ENCODE data around the gene BCL2L15.
A peak's percentile ranks its signal among the peaks of the same experiment; 100 is the strongest.

BCL2L15 gene

GRCh38 chr1:113905435-113905861 is 18.1 kb upstream of the BCL2L15 start:
- DNase-seq (ENCODE audit: low read depth, low spot score), result no peak

GRCh38 chr1:113904674-113905434 is 17.5 kb upstream of the BCL2L15 start, which contains the start of the genes AP4B1 and DCLRE1B:
AP4B1 (minus strand) TSS chr1:113904799; CDS start chr1:113904717, 82 bp downstream.
DCLRE1B (plus strand) TSS chr1:113905326; CDS start chr1:113905587, 261 bp downstream.
- peak; percentile 99 for DNase-seq (ENCODE audit: low read depth, low spot score)

- DNase-seq (ENCODE audit: low read depth, low spot score), result no peak
Measured at GRCh38 chr1:113904293-113904673, 16.9 kb upstream of the BCL2L15 start.

DNA sequence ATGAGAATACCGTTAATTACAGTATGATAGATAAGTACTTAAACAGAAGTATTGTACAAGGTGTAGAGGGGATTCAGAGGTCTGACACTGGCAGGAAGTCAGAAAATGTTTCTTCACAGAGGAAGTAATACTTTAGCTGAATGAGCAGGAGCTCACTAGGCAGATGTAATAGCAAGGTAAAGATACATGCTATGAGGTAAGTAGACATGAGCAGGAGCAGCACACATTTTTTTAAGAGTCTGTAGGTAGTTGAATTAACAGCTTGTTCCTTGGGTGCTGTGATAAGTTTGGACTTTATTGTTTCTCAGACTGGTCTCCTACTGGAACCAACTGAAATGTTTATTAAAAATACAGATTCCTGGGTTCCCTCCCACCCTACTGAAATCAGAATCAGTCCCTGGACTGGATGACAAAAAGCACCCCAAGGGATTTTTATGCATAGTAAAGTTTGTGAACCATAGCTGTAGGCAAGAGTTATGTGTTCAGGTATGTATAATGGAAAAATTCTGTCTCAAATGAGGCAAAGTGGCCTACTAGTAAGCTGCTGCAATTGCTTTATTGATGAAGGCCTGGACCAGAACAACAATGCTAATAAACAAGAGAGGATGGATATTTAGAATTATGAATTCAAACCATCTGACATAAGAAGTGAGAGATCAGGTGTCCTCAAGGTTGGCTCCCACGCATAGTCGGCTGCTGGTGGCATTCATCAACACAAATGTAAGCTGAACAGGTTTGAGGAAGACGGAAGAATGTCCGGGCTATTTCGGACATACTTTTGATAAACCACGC is 16.3 kb upstream of the BCL2L15 start:
- DNase-seq (ENCODE audit: low read depth, low spot score), result no peak

- no peak for DNase-seq (ENCODE audit: low read depth, low spot score)
Measured at GRCh38 chr1:113901191-113901590, 13.8 kb upstream of the BCL2L15 start.

- no peak for DNase-seq (ENCODE audit: low read depth, low spot score)
Measured at GRCh38 chr1:113899111-113899510, 11.7 kb upstream of the BCL2L15 start.

GRCh38 chr1:113898241-113898814 is 10.9 kb upstream of the BCL2L15 start:
- DNase-seq (ENCODE audit: low read depth, low spot score), result no peak

DNA sequence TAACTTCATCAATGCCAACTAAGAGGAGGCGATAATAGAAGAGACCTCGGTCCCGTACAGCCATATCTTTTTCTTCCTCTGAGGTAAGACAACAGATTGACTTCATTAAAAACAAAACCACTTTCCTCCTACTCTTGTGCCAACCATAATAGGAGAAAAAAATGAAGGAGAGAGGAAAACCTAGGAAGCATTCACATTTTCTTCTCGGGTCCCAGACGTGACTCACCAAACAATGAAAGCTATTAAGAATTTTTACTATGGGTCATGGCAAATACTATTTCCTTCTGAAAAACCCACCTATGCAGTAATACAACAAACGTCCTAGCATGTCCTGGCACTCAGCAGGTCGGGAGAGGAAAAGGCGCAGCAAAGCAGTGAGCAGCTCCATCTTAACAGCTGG is 8.6 kb upstream of the BCL2L15 start:
- no peak for DNase-seq (ENCODE audit: low read depth, low spot score)

DNA sequence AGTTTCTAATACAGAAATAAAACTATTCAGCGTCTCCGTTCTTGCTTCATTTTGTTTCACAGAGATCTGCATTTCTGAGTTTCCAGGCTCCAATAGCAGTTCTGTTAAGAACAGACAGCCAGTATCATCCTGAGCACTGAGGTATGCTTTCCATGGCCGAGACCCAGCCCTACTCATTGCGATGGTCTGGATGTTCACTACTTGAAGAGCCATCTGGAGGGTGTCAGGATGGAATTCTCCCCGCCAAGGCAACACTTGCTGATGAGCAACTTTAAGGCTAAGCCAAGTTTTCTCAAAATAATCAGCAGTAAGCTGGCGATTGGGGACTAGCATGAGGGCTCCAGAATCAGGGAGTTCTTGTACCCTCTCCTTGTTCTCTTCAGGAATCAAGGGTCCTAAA is 7.7 kb upstream of the BCL2L15 start:
- DNase-seq (ENCODE audit: low read depth, low spot score), result no peak

GRCh38 chr1:113893267-113893666 is 5.9 kb upstream of the BCL2L15 start:
- DNase-seq (ENCODE audit: low read depth, low spot score), result no peak

GRCh38 chr1:113891631-113892220 is 4.3 kb upstream of the BCL2L15 start:
- DNase-seq (ENCODE audit: low read depth, low spot score), result no peak

- no peak for DNase-seq (ENCODE audit: low read depth, low spot score)
Measured at GRCh38 chr1:113890816-113891215, 3.4 kb upstream of the BCL2L15 start.

GRCh38 chr1:113886417-113887401 is 672 bp downstream of the BCL2L15 start:
- DNase-seq (ENCODE audit: low read depth, low spot score), result no peak

DNA sequence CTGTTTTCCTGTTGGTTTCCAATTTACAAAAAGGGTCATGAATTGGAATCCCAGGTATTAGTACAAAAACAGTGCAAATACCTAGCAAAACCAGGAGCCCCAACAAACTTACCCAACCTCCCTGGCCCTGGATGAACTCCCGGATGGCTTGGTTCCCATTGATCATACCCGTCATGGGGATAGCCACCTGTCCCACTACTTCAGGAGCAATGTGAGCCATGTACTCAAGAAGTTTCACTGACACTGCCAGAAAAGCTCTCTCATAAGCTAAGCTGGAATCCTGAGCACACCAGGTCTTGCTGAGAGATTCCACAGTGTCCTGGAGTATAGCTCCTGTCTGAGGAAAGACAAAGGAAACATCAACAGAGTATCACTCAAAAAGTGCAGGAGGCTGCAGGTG is 5.7 kb downstream of the BCL2L15 start:
- no peak for DNase-seq (ENCODE audit: low read depth, low spot score)

GRCh38 chr1:113879739-113880038 is 7.7 kb downstream of the BCL2L15 start:
- no peak for DNase-seq (ENCODE audit: low read depth, low spot score)

DNA sequence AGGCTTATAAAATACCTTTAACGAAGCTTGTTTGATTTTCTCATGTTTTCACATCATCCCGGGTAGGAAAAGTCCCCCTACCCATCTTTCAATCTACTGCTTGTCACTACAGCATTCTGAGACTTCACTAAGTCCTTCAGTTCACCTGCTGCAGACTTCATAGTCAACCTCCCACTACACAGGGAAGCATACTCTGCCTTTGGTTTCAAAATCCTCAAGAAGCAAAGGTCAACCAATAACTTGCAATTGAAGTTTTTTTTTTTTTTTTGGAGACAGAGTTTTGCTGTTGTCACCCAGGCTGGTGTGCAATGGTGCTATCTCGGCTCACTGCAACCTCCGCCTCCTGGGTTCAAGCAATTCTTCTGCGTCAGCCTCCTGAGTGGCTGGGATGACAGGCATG is 11.2 kb downstream of the BCL2L15 start:
- no peak for DNase-seq (ENCODE audit: low read depth, low spot score)

GRCh38 chr1:113875714-113876113 is 11.7 kb downstream of the BCL2L15 start:
- DNase-seq (ENCODE audit: low read depth, low spot score), result no peak

DNA sequence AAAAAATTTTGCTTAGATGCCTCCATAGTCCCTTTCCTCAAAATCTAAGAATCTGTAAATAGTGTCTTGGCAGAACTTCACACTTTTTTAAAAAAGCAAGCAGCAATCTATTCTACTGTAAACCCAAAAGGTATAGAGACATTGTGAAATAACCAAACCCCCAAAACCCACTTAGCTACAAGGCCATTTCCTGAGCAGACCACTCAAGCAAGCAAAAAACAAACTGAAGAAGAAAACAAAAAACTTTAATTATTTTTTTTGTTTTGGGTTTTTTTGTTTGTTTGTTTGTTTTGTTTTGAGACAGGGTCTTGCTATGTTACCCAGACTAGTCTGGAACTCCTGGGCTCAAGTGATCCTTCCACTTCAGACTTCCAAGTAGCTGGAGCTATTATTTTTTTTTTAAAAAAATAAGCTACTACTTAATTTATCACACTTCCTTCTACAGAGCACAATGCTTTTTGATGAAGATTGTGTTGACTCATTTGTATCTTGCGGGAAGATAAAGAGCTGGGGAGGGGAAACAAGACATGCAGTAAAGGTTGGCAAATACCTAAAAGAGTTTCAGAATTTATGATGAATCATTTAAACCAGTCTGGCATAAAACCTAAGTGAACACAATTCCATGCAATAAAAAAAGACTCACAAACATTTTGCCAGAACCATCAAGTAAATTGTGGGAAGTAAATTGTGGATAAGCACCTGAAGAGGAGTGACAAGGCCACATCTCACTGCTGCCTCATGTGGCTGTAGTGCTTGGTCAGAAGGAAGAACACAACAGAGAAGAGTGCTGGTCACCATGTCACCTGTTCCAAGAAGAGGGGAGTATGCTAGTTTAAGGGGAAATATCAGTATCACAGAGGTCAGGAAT is 13.1 kb downstream of the BCL2L15 start:
- DNase-seq (ENCODE audit: low read depth, low spot score), result no peak

DNA sequence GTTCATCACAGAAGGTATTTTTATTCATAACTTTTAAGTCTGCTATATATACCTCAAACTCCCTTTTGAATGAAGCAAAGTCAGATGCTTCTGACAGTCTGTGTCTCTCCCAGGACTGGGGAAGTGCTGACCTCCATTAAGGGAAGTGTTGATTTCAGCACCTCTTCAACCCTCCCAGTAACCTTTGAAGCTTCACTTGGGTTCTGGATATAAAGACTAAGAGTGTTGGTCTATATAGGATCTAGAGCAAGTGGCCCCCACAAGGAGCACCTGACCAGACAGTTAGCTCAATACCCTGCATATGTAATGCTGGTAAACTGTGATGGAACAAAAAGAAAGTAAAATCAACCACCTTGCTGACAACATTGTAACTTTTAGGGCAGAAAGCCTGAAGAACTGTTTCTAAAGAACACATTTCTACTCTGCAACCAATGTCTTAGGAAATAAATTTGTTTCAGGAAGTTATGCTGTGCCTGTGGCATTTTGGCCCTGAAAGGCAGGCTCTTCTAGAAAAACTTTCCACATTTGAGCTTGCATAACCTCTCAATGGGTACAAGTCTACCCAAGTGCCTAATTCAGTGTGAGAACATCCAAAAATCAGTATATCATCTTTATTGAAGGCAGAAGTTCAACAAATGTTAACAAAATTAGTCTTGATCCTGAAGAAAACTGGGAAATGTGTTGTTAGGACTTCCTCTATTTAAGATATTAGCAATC is 15.0 kb downstream of the BCL2L15 start:
- DNase-seq (ENCODE audit: low read depth, low spot score), result no peak
